Common myeloid progenitor, CD34-positive (primary cell): ENCODE measurements around the gene PLA2G4E.

ENCODE experiments used
- CTCF ChIA-PET: fragments of 350-600 bp; sonication (Branson Sonifier 250); formaldehyde crosslinking; loops from one replicate; lab custom pipeline; 2021; ENCODE audit warnings: antibody characterized with exemption; lab: Charles Lee
- POLR2A ChIA-PET: fragments of 350-600 bp; sonication (Branson Sonifier 250); formaldehyde crosslinking; loops from one replicate; lab custom pipeline; 2021; ENCODE audit warnings: antibody characterized with exemption; lab: Charles Lee
- DNase-seq, 3 donors: peaks; one replicate each; pipeline versions ENCODE4 v3.0.0 to v3.0.0-alpha.2; 2013
- H3K27ac ChIP-seq, 2 experiments: 1 replicate in 1 of 2; 2 replicates in 1 of 2; pipeline ENCODE4 v1.7.0; 2013; ENCODE audit warnings: inconsistent platforms in 2 of 2, low read length in 2 of 2, mild to moderate bottlenecking in 2 of 2, low read depth in 1 of 2, moderate library complexity in 1 of 2; ENCODE audit not compliant: severe bottlenecking in 2 of 2, insufficient read depth in 1 of 2, poor library complexity in 1 of 2
- H3K27me3 ChIP-seq, 5 experiments: replicated peaks in 2 of 5; 1 replicate in 3 of 5; 2 replicates in 2 of 5; pipeline versions ENCODE4 v1.6.1 to v1.7.0; 2013; ENCODE audit warnings: low read length in 4 of 5, mild to moderate bottlenecking in 2 of 5, moderate library complexity in 2 of 5, inconsistent platforms in 1 of 5; ENCODE audit not compliant: insufficient read depth in 5 of 5, control insufficient read depth in 4 of 5
- H3K36me3 ChIP-seq, 4 experiments: 1 replicate in 2 of 4; 2 replicates in 2 of 4; pipeline versions ENCODE4 v1.6.1 to v1.7.0; 2013; ENCODE audit warnings: low read length in 3 of 4, control low read depth in 1 of 4, mild to moderate bottlenecking in 1 of 4; ENCODE audit not compliant: control insufficient read depth in 4 of 4, insufficient read depth in 4 of 4
- H3K4me1 ChIP-seq, 4 experiments: 1 replicate in 3 of 4; 2 replicates in 1 of 4; pipeline versions ENCODE4 v1.6.1 to v1.7.1; 2013; ENCODE audit warnings: low read length in 3 of 4, mild to moderate bottlenecking in 3 of 4, control low read depth in 1 of 4, inconsistent platforms in 1 of 4, moderate library complexity in 1 of 4; ENCODE audit not compliant: control insufficient read depth in 4 of 4, insufficient read depth in 4 of 4; ENCODE audit errors: control extremely low read depth in 1 of 4
- H3K4me3 ChIP-seq, 7 experiments: 1 replicate in 4 of 7; 2 replicates in 3 of 7; pipeline versions ENCODE4 v1.5.1 to v1.7.0; 2013; ENCODE audit warnings: mild to moderate bottlenecking in 7 of 7, low read length in 6 of 7, moderate library complexity in 6 of 7, inconsistent platforms in 2 of 7, low read depth in 2 of 7, control low read depth in 1 of 7; ENCODE audit not compliant: insufficient read depth in 4 of 7, control insufficient read depth in 1 of 7; ENCODE audit errors: extremely low read depth in 1 of 7
- H3K9me3 ChIP-seq, 5 experiments: 1 replicate in 4 of 5; 2 replicates in 1 of 5; pipeline versions ENCODE4 v1.6.1 to v1.7.1; 2013; ENCODE audit warnings: low read length in 4 of 5, mild to moderate bottlenecking in 2 of 5, inconsistent platforms in 1 of 5, low read depth in 1 of 5, moderate library complexity in 1 of 5; ENCODE audit not compliant: control insufficient read depth in 4 of 5, insufficient read depth in 2 of 5; ENCODE audit errors: control extremely low read depth in 1 of 5
- WGBS: methylation state at CpG from one replicate; pipeline ENCODE4 v1.1.5; 2013; ENCODE audit not compliant: insufficient coverage; 5-methylcytosine and 5-hydroxymethylcytosine counted together

The PLA2G4E gene

DNA sequence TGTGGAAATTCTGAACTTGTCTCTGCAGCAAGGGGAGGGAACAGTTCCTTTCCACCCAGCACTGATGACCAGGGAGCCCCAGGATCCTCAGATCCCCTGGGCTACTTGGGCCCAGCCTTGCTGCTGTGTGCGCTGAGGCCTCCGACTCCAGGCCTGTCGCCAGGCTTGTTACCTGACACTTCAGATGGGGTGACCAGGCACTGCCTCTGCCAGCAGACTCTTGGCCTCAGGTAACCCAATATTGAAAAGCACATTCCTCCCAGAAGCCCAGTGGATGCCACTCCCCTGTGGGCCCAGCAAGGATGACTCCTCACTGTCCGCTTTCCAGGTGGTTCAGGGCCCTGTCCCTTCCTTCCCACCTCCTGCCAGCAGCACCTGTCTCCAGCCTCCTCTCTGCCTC lies 3.5 kb upstream of the PLA2G4E start:
- DNase-seq: no peak
- CTCF ChIA-PET: no interaction called here
- peaks cover 0 to 5% (median 3%) of the 10 kb centered on the region in 5 experiments for H3K27me3 ChIP-seq
- no peaks in the 10 kb centered on the region for H3K4me1 ChIP-seq
- POLR2A ChIA-PET: no interaction called here
- H3K27ac ChIP-seq: no peak overlapping the region
- 97% methylated on average over 3 of the region's 4 CpGs for WGBS
- no peaks in the 10 kb centered on the region for H3K36me3 ChIP-seq
- H3K4me3 ChIP-seq: no peak overlapping the region
- peaks cover 0 to 13% (median 11%) of the 10 kb centered on the region in 5 experiments for H3K9me3 ChIP-seq

GRCh38 chr15:42021593-42021992 lies 751 bp upstream of the PLA2G4E start:
- H3K27me3 ChIP-seq: peaks cover 0 to 2% (median 0%) of the 10 kb centered on the region in 5 experiments
- 84% methylated on average over 2 of the region's 5 CpGs for WGBS
- CTCF ChIA-PET: interaction anchor here (1.0 to 1.2 kb wide), 3 partner anchors 18 to 118 kb away, joined by 3 to 4 read pairs (median 3); no protein-coding TSS in a partner anchor
- no peak overlapping the region for H3K27ac ChIP-seq
- H3K9me3 ChIP-seq: peaks cover 0 to 13% (median 11%) of the 10 kb centered on the region in 5 experiments
- H3K4me1 ChIP-seq: no peaks in the 10 kb centered on the region
- H3K36me3 ChIP-seq: no peaks in the 10 kb centered on the region
- no peak overlapping the region for H3K4me3 ChIP-seq
- DNase-seq: no peak
- POLR2A ChIA-PET: no interaction called here

- no peak for DNase-seq
- Histone ChIP-seq H3K36me3 (no peaks in the 10 kb centered on the region), H3K27me3 (no peaks in the 10 kb centered on the region), H3K4me3 (no peak overlapping the region), H3K9me3 (peaks cover 0 to 8% (median 4%) of the 10 kb centered on the region in 5 experiments), H3K27ac (no peak overlapping the region), H3K4me1 (no peaks in the 10 kb centered on the region)
- ChIA-PET CTCF (interaction anchor here (1.0 to 1.4 kb wide), 5 partner anchors 10 to 44 kb away, joined by 3 to 6 read pairs (median 3); no protein-coding TSS in a partner anchor), POLR2A (no interaction called here)
- WGBS: 100% methylated on average over 2 of the region's 6 CpGs
Measured at GRCh38 chr15:42018306-42019224, 2.3 kb downstream of the PLA2G4E start.

DNA sequence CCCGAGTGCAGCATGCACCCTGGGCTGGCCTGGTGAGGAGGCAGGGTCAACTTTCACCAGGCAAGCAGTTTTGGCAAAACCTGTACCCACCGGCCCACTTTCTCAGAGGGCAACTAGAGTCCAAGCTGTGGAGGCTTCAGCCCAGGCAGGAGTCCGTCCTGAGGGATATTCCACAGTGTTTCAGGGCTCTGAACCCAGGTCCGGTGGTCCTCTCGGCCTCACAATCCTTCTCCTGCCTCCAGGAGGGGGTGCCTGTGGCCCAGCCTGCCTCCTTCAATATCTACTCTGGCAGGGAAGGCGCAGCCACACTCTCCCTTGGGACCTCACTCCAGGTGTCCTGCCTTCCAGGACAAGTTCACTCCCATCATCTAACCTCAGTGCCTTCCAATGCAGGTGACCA lies 3.9 kb downstream of the PLA2G4E start:
- Histone ChIP-seq H3K4me3 (no peak overlapping the region), H3K9me3 (no peaks in the 10 kb centered on the region), H3K36me3 (no peaks in the 10 kb centered on the region), H3K4me1 (no peaks in the 10 kb centered on the region), H3K27me3 (no peaks in the 10 kb centered on the region), H3K27ac (no peak overlapping the region)
- WGBS: 98% methylated on average over 5 of the region's 6 CpGs
- CTCF ChIA-PET: no interaction called here
- DNase-seq: no peak
- POLR2A ChIA-PET: interaction anchor here (0.6 kb wide), 1 partner anchor 102 kb away, joined by 3 read pairs; no protein-coding TSS in a partner anchor

- Histone ChIP-seq H3K9me3 (no peaks in the 10 kb centered on the region), H3K36me3 (no peaks in the 10 kb centered on the region), H3K4me3 (no peak overlapping the region), H3K27me3 (no peaks in the 10 kb centered on the region), H3K27ac (no peak overlapping the region), H3K4me1 (no peaks in the 10 kb centered on the region)
- WGBS: 97% methylated on average over 4 of the region's 4 CpGs
- ChIA-PET POLR2A (no interaction called here), CTCF (interaction anchor here (0.6 to 1.7 kb wide), 2 partner anchors 17 to 362 kb away, joined by 3 to 5 read pairs; no protein-coding TSS in a partner anchor)
- no peak for DNase-seq
Measured at GRCh38 chr15:42014406-42014805, 6.4 kb downstream of the PLA2G4E start.

- no peaks in the 10 kb centered on the region for H3K36me3 ChIP-seq
- WGBS: 90% methylated on average over 8 of the region's 10 CpGs
- ChIA-PET CTCF (interaction anchor here (1.2 kb wide), 1 partner anchor 23 kb away, joined by 5 read pairs; no protein-coding TSS in a partner anchor), POLR2A (no interaction called here)
- no peaks in the 10 kb centered on the region for H3K9me3 ChIP-seq
- no peak overlapping the region for H3K27ac ChIP-seq
- no peaks in the 10 kb centered on the region for H3K27me3 ChIP-seq
- DNase-seq: no peak
- no peak overlapping the region for H3K4me3 ChIP-seq
- no peaks in the 10 kb centered on the region for H3K4me1 ChIP-seq
Measured at GRCh38 chr15:42012928-42013482, 7.8 kb downstream of the PLA2G4E start.

GRCh38 chr15:42012241-42012640 lies 8.6 kb downstream of the PLA2G4E start:
- DNase-seq: no peak
- Histone ChIP-seq H3K4me1 (no peaks in the 10 kb centered on the region), H3K27me3 (no peaks in the 10 kb centered on the region), H3K36me3 (no peaks in the 10 kb centered on the region), H3K4me3 (no peak overlapping the region), H3K9me3 (no peaks in the 10 kb centered on the region), H3K27ac (no peak overlapping the region)
- WGBS: 84% methylated on average over 2 of the region's 2 CpGs
- ChIA-PET CTCF (interaction anchor here (1.2 kb wide), 1 partner anchor 23 kb away, joined by 5 read pairs; no protein-coding TSS in a partner anchor), POLR2A (no interaction called here)
